ENCODE data around the gene DLG2. TPM values are rescaled to one million over a fixed set of nuclear protein-coding genes. Genes with fewer than 3 reads are reported as not detected.
"Not testable (repeated sequence)": the region's sequence is repeated elsewhere in the genome, so short reads cannot be mapped to it uniquely, and the experiment has no call there.

Gene DLG2
- total RNA-seq, 1 donor from 2014 or later: 5.9 TPM

GRCh38 chr11:83601914-83602527 is 2025.1 kb downstream of the DLG2 start:
- DNase-seq (ENCODE audit: extremely low spot score, unreplicated experiment): no peak
- no peak for TF ChIP-seq CTCF (conservative IDR thresholded peaks at IDR 0.05)
- H3K4me3 Mint-ChIP-seq: no peak overlapping the region
- H3K4me1 Mint-ChIP-seq (ENCODE audit: unreplicated experiment): peaks cover 6% of the 10 kb centered on the region
- no peaks in the 10 kb centered on the region for H3K9me3 Mint-ChIP-seq
- H3K36me3 Mint-ChIP-seq: no peaks in the 10 kb centered on the region
- H3K27ac Mint-ChIP-seq: no peak overlapping the region
- no peaks in the 10 kb centered on the region for H3K27me3 Mint-ChIP-seq

GRCh38 chr11:83601201-83601913 is 2025.8 kb downstream of the DLG2 start:
- no peak for DNase-seq (ENCODE audit: extremely low spot score, unreplicated experiment)
- Mint-ChIP-seq H3K36me3 (no peaks in the 10 kb centered on the region), H3K9me3 (no peaks in the 10 kb centered on the region), H3K4me1 (ENCODE audit: unreplicated experiment) (peaks cover 6% of the 10 kb centered on the region), H3K27ac (no peak overlapping the region), H3K27me3 (peaks cover 1% of the 10 kb centered on the region), H3K4me3 (no peak overlapping the region)
- no peak for TF ChIP-seq CTCF (conservative IDR thresholded peaks at IDR 0.05)

GRCh38 chr11:83600661-83601060 is 2026.5 kb downstream of the DLG2 start:
- no peak for TF ChIP-seq CTCF (conservative IDR thresholded peaks at IDR 0.05)
- no peaks in the 10 kb centered on the region for H3K9me3 Mint-ChIP-seq
- no peak overlapping the region for H3K4me3 Mint-ChIP-seq
- DNase-seq (ENCODE audit: extremely low spot score, unreplicated experiment): no peak
- H3K27ac Mint-ChIP-seq: no peak overlapping the region
- H3K36me3 Mint-ChIP-seq: no peaks in the 10 kb centered on the region
- H3K27me3 Mint-ChIP-seq: peaks cover 4% of the 10 kb centered on the region
- peaks cover 6% of the 10 kb centered on the region for H3K4me1 Mint-ChIP-seq (ENCODE audit: unreplicated experiment)

- no peak overlapping the region for H3K4me3 Mint-ChIP-seq
- no peaks in the 10 kb centered on the region for H3K9me3 Mint-ChIP-seq
- no peak for TF ChIP-seq CTCF (conservative IDR thresholded peaks at IDR 0.05)
- H3K27me3 Mint-ChIP-seq: peaks cover 4% of the 10 kb centered on the region
- H3K36me3 Mint-ChIP-seq: no peaks in the 10 kb centered on the region
- H3K4me1 Mint-ChIP-seq (ENCODE audit: unreplicated experiment): peaks cover 6% of the 10 kb centered on the region
- DNase-seq (ENCODE audit: extremely low spot score, unreplicated experiment): no peak
- no peak overlapping the region for H3K27ac Mint-ChIP-seq
Observed at GRCh38 chr11:83599066-83599465, 2028.1 kb downstream of the DLG2 start.

GRCh38 chr11:83587797-83588196 is 2039.3 kb downstream of the DLG2 start:
- not testable (repeated sequence) for H3K27me3 Mint-ChIP-seq; H3K4me1 Mint-ChIP-seq (ENCODE audit: unreplicated experiment); H3K9me3 Mint-ChIP-seq; DNase-seq (ENCODE audit: extremely low spot score, unreplicated experiment); H3K36me3 Mint-ChIP-seq; H3K27ac Mint-ChIP-seq
- H3K4me3 Mint-ChIP-seq: peak overlapping the region; percentile 36

- no peak for DNase-seq (ENCODE audit: extremely low spot score, unreplicated experiment)
- no peaks in the 10 kb centered on the region for H3K9me3 Mint-ChIP-seq
- no peak for TF ChIP-seq CTCF (conservative IDR thresholded peaks at IDR 0.05)
- no peak overlapping the region for H3K4me3 Mint-ChIP-seq
- no peaks in the 10 kb centered on the region for H3K4me1 Mint-ChIP-seq (ENCODE audit: unreplicated experiment)
- H3K36me3 Mint-ChIP-seq: no peaks in the 10 kb centered on the region
- H3K27ac Mint-ChIP-seq: no peak overlapping the region
- no peaks in the 10 kb centered on the region for H3K27me3 Mint-ChIP-seq
Observed at GRCh38 chr11:83583757-83584366, 2043.3 kb downstream of the DLG2 start.
